BE2C (cell line): ENCODE results near the gene FXYD5.

Experiments used
- DNase-seq: peaks from one replicate; pipeline ENCODE4 v3.0.0-alpha.2; 2020
- H3K27me3 ChIP-seq: fragments of 250-450 bp; sonication (Bioruptor Pico); 2 replicates; pipeline ENCODE4 v1.5.1; 2020; ENCODE audit warnings: mild to moderate bottlenecking
- H3K36me3 ChIP-seq: fragments of 250-450 bp; sonication (Bioruptor Pico); 2 replicates; pipeline ENCODE4 v1.5.1; 2020; ENCODE audit warnings: mild to moderate bottlenecking
- H3K4me1 ChIP-seq: fragments of 250-450 bp; sonication (Bioruptor Pico); 2 replicates; pipeline ENCODE4 v1.5.1; 2020
- H3K4me3 ChIP-seq: 2 replicates; pipeline ENCODE4 v1.5.1; 2011; ENCODE audit warnings: low read depth, low read length
- H3K9me3 ChIP-seq: fragments of 250-450 bp; sonication (Bioruptor Pico); 2 replicates; pipeline ENCODE4 v1.5.1; 2020
- CTCF ChIP-seq: IDR thresholded peaks from 2 replicates; pipeline ENCODE4 v1.5.1; 2012; ENCODE audit warnings: mild to moderate bottlenecking, low read depth, low read length

The FXYD5 gene

GRCh38 chr19:35157431-35157830, 2.9 kb downstream of the FXYD5 start:
- no peaks in the 10 kb centered on the region for H3K36me3 ChIP-seq
- no peak for DNase-seq
- TF ChIP-seq CTCF = no peak

GRCh38 chr19:35159606-35160005, 5.1 kb downstream of the FXYD5 start:
- DNase-seq = no peak
- Histone ChIP-seq H3K4me1 (no peaks in the 10 kb centered on the region), H3K36me3 (no peaks in the 10 kb centered on the region)

More at GRCh38 chr19:35157431-35157830, 2.9 kb downstream of the FXYD5 start:
- Histone ChIP-seq H3K4me1 (no peaks in the 10 kb centered on the region), H3K4me3 (no peak overlapping the region), H3K27me3 (peaks cover 82% of the 10 kb centered on the region), H3K9me3 (0 out of 2 replicates have a peak, but pooled peaks cover 2% of the 10 kb centered on the region)

GRCh38 chr19:35160629-35161433, 6.3 kb downstream of the FXYD5 start:
- Histone ChIP-seq H3K27me3 (peaks cover 51% of the 10 kb centered on the region), H3K36me3 (no peaks in the 10 kb centered on the region), H3K4me1 (no peaks in the 10 kb centered on the region), H3K4me3 (no peak overlapping the region), H3K9me3 (0 out of 2 replicates have a peak, but pooled peaks cover 2% of the 10 kb centered on the region)
- no peak for TF ChIP-seq CTCF
- no peak for DNase-seq

More at GRCh38 chr19:35159606-35160005, 5.1 kb downstream of the FXYD5 start:
- peaks cover 64% of the 10 kb centered on the region for H3K27me3 ChIP-seq
- no peak overlapping the region for H3K4me3 ChIP-seq
- no peak for TF ChIP-seq CTCF
- H3K9me3 ChIP-seq = 0 out of 2 replicates have a peak, but pooled peaks cover 2% of the 10 kb centered on the region

GRCh38 chr19:35161434-35161743, 6.9 kb downstream of the FXYD5 start:
- H3K9me3 ChIP-seq = 0 out of 2 replicates have a peak, but pooled peaks cover 2% of the 10 kb centered on the region
- TF ChIP-seq CTCF = no peak
- no peak overlapping the region for H3K4me3 ChIP-seq
- H3K27me3 ChIP-seq = peaks cover 46% of the 10 kb centered on the region
- no peaks in the 10 kb centered on the region for H3K36me3 ChIP-seq
- H3K4me1 ChIP-seq = no peaks in the 10 kb centered on the region
- DNase-seq = no peak

- no peaks in the 10 kb centered on the region for H3K4me1 ChIP-seq
- TF ChIP-seq CTCF = no peak
Observed at GRCh38 chr19:35162471-35163326, 8.2 kb downstream of the FXYD5 start.

More at GRCh38 chr19:35162471-35163326, 8.2 kb downstream of the FXYD5 start:
- Histone ChIP-seq H3K36me3 (no peaks in the 10 kb centered on the region), H3K9me3 (0 out of 2 replicates have a peak, but pooled peaks cover 2% of the 10 kb centered on the region), H3K27me3 (peaks cover 33% of the 10 kb centered on the region), H3K4me3 (no peak overlapping the region)
- DNase-seq = no peak
